BJ (cell line): ENCODE data around the gene RAB6C. TPM values are rescaled to one million over a fixed set of nuclear protein-coding genes. Genes with fewer than 3 reads are reported as not detected.
"Not testable (repeated sequence)": the region's sequence is repeated elsewhere in the genome, so short reads cannot be mapped to it uniquely, and the experiment has no call there.

ENCODE experiments used
- CTCF ChIA-PET: fragments of 350-600 bp; formaldehyde crosslinking; extraction: SDS; loops from one replicate; lab custom pipeline; 2021; ENCODE audit warnings: antibody characterized with exemption, inconsistent platforms; lab: Yijun Ruan, JAX
- POLR2A ChIA-PET: fragments of 300-600 bp; sonication (Branson Sonifier 250); formaldehyde crosslinking; extraction: SDS; loops from one replicate; lab custom pipeline; 2021; ENCODE audit warnings: antibody characterized with exemption; lab: Charles Lee
- DNase-seq: peaks from one replicate; pipeline ENCODE4 v3.0.0-alpha.2; 2011; ENCODE audit warnings: low read depth
- H3K27me3 ChIP-seq: 2 replicates; pipeline ENCODE4 v1.6.0; 2011; ENCODE audit warnings: low read length; ENCODE audit not compliant: control insufficient read depth, insufficient read depth
- H3K36me3 ChIP-seq: 2 replicates; pipeline ENCODE4 v1.5.1; 2011; ENCODE audit warnings: low read length; ENCODE audit not compliant: control insufficient read depth, insufficient read depth
- H3K4me3 ChIP-seq: 2 replicates; pipeline ENCODE4 v1.5.1; 2011; ENCODE audit warnings: low read depth, mild to moderate bottlenecking, control low read depth, low read length
- CTCF ChIP-seq: IDR thresholded peaks from 2 replicates; pipeline ENCODE4 v1.5.1; 2011; ENCODE audit warnings: low read depth, mild to moderate bottlenecking, control low read depth, inconsistent platforms, low read length, moderate library complexity; ENCODE audit not compliant: insufficient read depth
- polyA plus RNA-seq: library from polyadenylated mRNA; depleted of rRNA; stranded (reverse); fragments of >200 nt; gene quantifications from 2 replicates; pipeline ENCODE4 v1.2.3, GENCODE V29; 2011; rRNA removed

RAB6C gene
- polyA plus RNA-seq, 1 experiment, result not detected

- ChIA-PET POLR2A (no interaction called here), CTCF (no interaction called here)
- TF ChIP-seq CTCF, result no peak
- Histone ChIP-seq H3K4me3 (no peak overlapping the region), H3K27me3 (no peaks in the 10 kb centered on the region), H3K36me3 (no peaks in the 10 kb centered on the region)
- DNase-seq, result no peak
These were observed 39.9 kb downstream of the RAB6C start for GRCh38 chr2:130019402-130019801.

GRCh38 chr2:130020069-130020468 lies 40.6 kb downstream of the RAB6C start:
- H3K4me3 ChIP-seq, CTCF ChIA-PET, POLR2A ChIA-PET, H3K27me3 ChIP-seq, DNase-seq, H3K36me3 ChIP-seq: not testable (repeated sequence)

GRCh38 chr2:130025931-130026330 lies 46.5 kb downstream of the RAB6C start:
- H3K4me3 ChIP-seq, DNase-seq, H3K27me3 ChIP-seq, H3K36me3 ChIP-seq, CTCF ChIA-PET, POLR2A ChIA-PET: not testable (repeated sequence)

Other genes with a start within 250 kb of the RAB6C start
- gene POTEF, start 149.6 kb downstream of the RAB6C start, polyA plus RNA-seq, result not detected in 2 replicates
- gene CCDC74B, start 165.4 kb downstream of the RAB6C start, polyA plus RNA-seq, result 2.7 and 5.3 TPM in 2 replicates
- gene SMPD4, start 201.9 kb downstream of the RAB6C start, polyA plus RNA-seq, result 25.0 and 60.1 TPM in 2 replicates
- 128 and 199 TPM in 2 replicates for gene MZT2B, start 202.6 kb downstream of the RAB6C start, polyA plus RNA-seq
- gene TUBA3E, start 218.8 kb downstream of the RAB6C start, polyA plus RNA-seq, result not detected in 2 replicates